GM12878 (cell line): ENCODE results near the gene OPCML. TPM values are rescaled to one million over a fixed set of nuclear protein-coding genes. Genes with fewer than 3 reads are reported as not detected.
A peak's percentile ranks its signal among the peaks of the same experiment; 100 is the strongest.

Source experiments
- ATF2 ChIP-seq: IDR thresholded peaks from 2 replicates; pipeline ENCODE4 v1.6.1; 2012; ENCODE audit warnings: low read length, inconsistent platforms
- CBX5 ChIP-seq: sonication (generic); IDR thresholded peaks from 2 replicates; pipeline ENCODE4 v1.6.1; 2016; ENCODE audit warnings: low read depth, moderate library complexity, mild to moderate bottlenecking, inconsistent platforms
- CEBPZ ChIP-seq: fragments of 150-350 bp; IDR thresholded peaks from 2 replicates; pipeline ENCODE4 v1.6.1; 2016; ENCODE audit warnings: low read depth, low read length
- EZH2 ChIP-seq: IDR thresholded peaks from 2 replicates; pipeline ENCODE4 v1.6.1; 2012; ENCODE audit warnings: low read depth, mild to moderate bottlenecking, control low read depth, inconsistent platforms, low read length, borderline replicate concordance; ENCODE audit not compliant: control insufficient read depth
- HDGF ChIP-seq: fragments of 450-650 bp; IDR thresholded peaks from 2 replicates; pipeline ENCODE4 v1.6.1; 2016; ENCODE audit warnings: antibody characterized with exemption
- MEF2A ChIP-seq: IDR thresholded peaks from 2 replicates; pipeline ENCODE4 v1.6.1; 2011; ENCODE audit warnings: low read depth, mild to moderate bottlenecking, low read length, moderate library complexity; ENCODE audit not compliant: insufficient read depth
- MTA3 ChIP-seq: IDR thresholded peaks from 2 replicates; pipeline ENCODE4 v1.6.1; 2012; ENCODE audit warnings: low read length, inconsistent platforms, borderline replicate concordance
- MYB ChIP-seq: fragments of 150-350 bp; IDR thresholded peaks from 2 replicates; pipeline ENCODE4 v1.6.1; 2014; ENCODE audit warnings: mild to moderate bottlenecking, low read depth, low read length, borderline replicate concordance
- NR2F1 ChIP-seq: fragments of 450-650 bp; conservative IDR thresholded peaks from 2 replicates; pipeline ENCODE4 v1.6.1; 2017; ENCODE audit warnings: mild to moderate bottlenecking
- RAD21 ChIP-seq: IDR thresholded peaks from 2 replicates; pipeline ENCODE4 v1.6.1; 2011; ENCODE audit warnings: mild to moderate bottlenecking, low read depth, low read length, moderate library complexity; ENCODE audit not compliant: insufficient read depth
- RUNX3 ChIP-seq: IDR thresholded peaks from 2 replicates; pipeline ENCODE4 v1.6.1; 2012; ENCODE audit warnings: low read length, inconsistent platforms
- SIN3A ChIP-seq: IDR thresholded peaks from 2 replicates; pipeline ENCODE4 v1.6.1; 2012; ENCODE audit warnings: low read depth, low read length, improper control_type of control experiment
- USF1 ChIP-seq: IDR thresholded peaks from 2 replicates; pipeline ENCODE4 v1.6.1; 2011; ENCODE audit warnings: borderline replicate concordance, low read depth, mild to moderate bottlenecking, moderate library complexity, mixed read lengths, low read length; ENCODE audit not compliant: insufficient read depth; ENCODE audit errors: extremely low read length
- ZNF592 ChIP-seq: fragments of 450-650 bp; IDR thresholded peaks from 2 replicates; pipeline ENCODE4 v1.6.1; 2017; ENCODE audit warnings: mild to moderate bottlenecking, moderate library complexity
- ZNF687 ChIP-seq: fragments of 450-650 bp; IDR thresholded peaks from 2 replicates; pipeline ENCODE4 v1.6.1; 2017; ENCODE audit warnings: mild to moderate bottlenecking, moderate library complexity
- polyA plus RNA-seq, 11 experiments: library from polyadenylated mRNA; depleted of rRNA in 4 of 11; unstranded in 6 of 11; stranded (reverse) in 5 of 11; fragments of >200 nt; fragmentation: Nextera tagmentation in 4 of 11; fragmentation: Illumina TruSeq in 1 of 11; extraction: Ambion mirVana in 4 of 11; extraction: Trizol in 1 of 11; gene quantifications; 1 replicate in 1 of 11; 2 replicates in 10 of 11; pipeline versions ENCODE4 v1.2.1 to v1.2.3, GENCODE V29; 2011 to 2016; ENCODE audit warnings: inconsistent platforms in 2 of 11, missing spikeins in 2 of 11, low read depth in 1 of 11
- total RNA-seq, 4 experiments: library from RNA; depleted of rRNA in 3 of 4; stranded (reverse); fragments of >200 nt in 3 of 4; fragmentation: Illumina TruSeq in 1 of 4; extraction: Trizol in 1 of 4; gene quantifications; 2 replicates each; pipeline versions ENCODE4 v1.2.1 to v1.2.3, GENCODE V29; 2013 to 2021

The OPCML gene
- total and polyA plus RNA-seq, 10 of the 15 experiments (the other 5 are each of a cell fraction or from before 2014, with no cell fraction given), result 0.84 TPM; not detected in 9

GRCh38 chr11:133269267-133269666, 263.0 kb downstream of the OPCML start (continued):
- TF ChIP-seq ZNF687, result 0 out of 2 replicates have a peak, but pooled peaks have one; percentile 22
- no peak for TF ChIP-seq CEBPZ
- TF ChIP-seq EZH2, result no peak
- no peak for TF ChIP-seq HDGF
- TF ChIP-seq MTA3, result peak; percentile 75; the same call in 1 of the 2 replicates
- peak; percentile 93 for TF ChIP-seq RUNX3
- no peak for TF ChIP-seq ZNF592
- TF ChIP-seq ATF2, result peak; percentile 93
- TF ChIP-seq SIN3A, result no peak
- TF ChIP-seq MYB, result 0 out of 2 replicates have a peak, but pooled peaks have one; percentile 46
- no peak for TF ChIP-seq USF1
- TF ChIP-seq RAD21, result no peak
- TF ChIP-seq CBX5, result no peak
- TF ChIP-seq MEF2A, result peak; percentile 60; the same call in 1 of the 2 replicates
- TF ChIP-seq NR2F1, result peak; percentile 83
